Lung (tissue), 12 donors: ENCODE measurements around the gene APOL1. TPM values are rescaled to one million over a fixed set of nuclear protein-coding genes. Genes with fewer than 3 reads are reported as not detected.

Experiments
- ATAC-seq: fragments of 200-7000 bp; cut with Tn5 transposase; one replicate; pipeline ENCODE4 v1.9.1; 2020; ENCODE audit warnings: moderate number of reproducible peaks; ENCODE audit not compliant: insufficient read depth, low FRiP score
- DNase-seq, 3 donors: peaks; one replicate each; pipeline ENCODE4 v3.0.0-alpha.2; 2013 to 2017
- H3K27ac ChIP-seq, 2 donors: one replicate each; pipeline ENCODE4 v1.5.1; 2013; ENCODE audit warnings: mild to moderate bottlenecking in 2 of 2, moderate library complexity in 2 of 2, control low read depth in 1 of 2, inconsistent platforms in 1 of 2, low read depth in 1 of 2, low read length in 1 of 2
- H3K27me3 ChIP-seq, 3 donors: one replicate each; pipeline ENCODE4 v1.5.1; 2013; ENCODE audit warnings: low read length in 2 of 3; ENCODE audit not compliant: control insufficient read depth in 3 of 3, insufficient read depth in 3 of 3
- H3K36me3 ChIP-seq, 4 donors: one replicate each; pipeline ENCODE4 v1.5.1; 2013; ENCODE audit warnings: low read length in 4 of 4, mild to moderate bottlenecking in 1 of 4, moderate library complexity in 1 of 4; ENCODE audit not compliant: control insufficient read depth in 4 of 4, insufficient read depth in 4 of 4
- H3K4me1 ChIP-seq, 5 donors: one replicate each; pipeline ENCODE4 v1.5.1; 2013; ENCODE audit warnings: low read length in 5 of 5, mild to moderate bottlenecking in 2 of 5, moderate library complexity in 1 of 5; ENCODE audit not compliant: control insufficient read depth in 5 of 5, insufficient read depth in 5 of 5
- H3K4me3 ChIP-seq: one replicate; pipeline ENCODE4 v1.5.1; 2013; ENCODE audit warnings: mild to moderate bottlenecking, control low read depth, moderate library complexity
- H3K9ac ChIP-seq, 2 donors: one replicate each; pipeline ENCODE4 v1.5.1; 2013; ENCODE audit warnings: low read length in 2 of 2, control low read depth in 1 of 2; ENCODE audit not compliant: insufficient read depth in 1 of 2
- H3K9me3 ChIP-seq, 4 donors: one replicate each; pipeline ENCODE4 v1.5.1; 2013; ENCODE audit warnings: low read length in 3 of 4, mild to moderate bottlenecking in 1 of 4, moderate library complexity in 1 of 4; ENCODE audit not compliant: control insufficient read depth in 4 of 4, insufficient read depth in 3 of 4
- WGBS, 2 donors: extraction: QIAGEN DNeasy Blood & Tissue Kit; methylation state at CpG; one replicate each; pipeline ENCODE4 v1.1.7; 2013; 5-methylcytosine and 5-hydroxymethylcytosine counted together
- polyA plus RNA-seq, 2 donors: library from polyadenylated mRNA; stranded (reverse); fragments of 200-250 nt; gene quantifications; one replicate each; pipeline ENCODE4 v1.2.1, GENCODE V29; 2013
- total RNA-seq, 2 donors: library from RNA; depleted of rRNA in 1 of 2; stranded (reverse); fragments of >200 nt in 1 of 2; gene quantifications; one replicate each; pipeline ENCODE4 v1.2.1, GENCODE V29; 2014 to 2021
- TF ChIP-seq, protein P1 (sequence below): IDR thresholded peaks from 2 replicates; pipeline ENCODE4 v1.5.1; 2012; ENCODE audit warnings: mild to moderate bottlenecking; ENCODE audit errors: control extremely low read depth, extremely low read depth
- donor health status: control.
- donor health status: control.
- donor health status: Bipolar disorder and iron deficiency.
- donor health status: healthy.
- donor health status: DM: yes; HTN: yes; CAD: no.

The APOL1 gene
- total and polyA plus RNA-seq, 4 donors: 32.3 to 75.0 (median 50.2) TPM

DNA sequence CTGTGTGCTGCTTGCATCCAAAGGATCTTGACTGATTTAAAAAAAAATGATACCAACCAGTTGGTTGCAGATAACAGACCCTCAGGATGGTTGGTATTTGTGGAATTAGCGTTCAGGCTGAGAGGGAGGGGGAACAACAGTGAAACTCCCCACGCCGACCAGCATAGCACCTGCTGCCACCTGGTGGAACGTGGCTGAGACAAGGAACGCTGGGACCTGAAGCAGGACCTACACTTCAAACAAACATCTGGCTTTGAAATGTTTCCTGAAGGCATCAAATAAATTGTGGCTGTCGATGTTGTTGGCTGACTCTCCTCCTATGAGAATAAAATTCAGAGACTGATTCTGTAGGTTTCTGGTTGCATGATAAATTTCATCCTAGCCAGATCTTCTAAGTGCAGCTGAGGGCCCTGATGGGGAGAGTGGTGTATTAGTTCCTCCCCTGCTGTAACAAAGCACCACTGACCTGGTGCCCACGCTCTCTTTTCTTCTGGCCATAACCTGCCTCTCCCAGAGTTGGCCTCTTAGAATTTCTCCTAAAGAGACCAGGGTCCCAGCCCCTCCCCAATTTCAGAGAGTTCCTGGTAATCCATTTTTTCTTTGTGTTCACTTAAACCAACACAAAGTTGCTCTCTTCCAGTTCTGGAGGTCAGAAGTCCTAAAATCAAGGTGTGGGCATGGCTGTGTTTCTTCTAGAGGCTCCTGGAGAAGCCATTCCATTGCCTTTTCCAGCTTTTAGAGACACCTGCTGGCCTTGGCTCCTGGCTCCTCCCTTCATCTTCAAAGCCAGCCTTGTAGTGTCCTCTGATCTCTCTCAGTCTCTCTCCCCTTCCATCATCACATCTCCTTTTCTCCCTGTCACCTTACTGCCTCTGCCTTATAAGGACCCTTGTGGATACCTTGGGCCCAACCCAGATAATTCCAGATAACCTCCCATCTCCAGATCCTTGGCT is 30.9 kb upstream of the APOL1 start:
- peak; percentile 21 to 47 (median 37) for DNase-seq
- Histone ChIP-seq H3K4me1 (peaks cover 0 to 6% (median 3%) of the 10 kb centered on the region in 5 donors), H3K27me3 (peaks cover 0 to 3% (median 0%) of the 10 kb centered on the region in 3 donors), H3K36me3 (peaks cover 0 to 2% (median 0%) of the 10 kb centered on the region in 4 donors), H3K9me3 (no peaks in the 10 kb centered on the region), H3K27ac (no peak overlapping the region), H3K4me3 (no peak overlapping the region), H3K9ac (no peak overlapping the region)
- 12 to 15% methylated on average over 7 of the region's 7 CpGs for WGBS, 2 donors
- TF ChIP-seq, protein P1, sequence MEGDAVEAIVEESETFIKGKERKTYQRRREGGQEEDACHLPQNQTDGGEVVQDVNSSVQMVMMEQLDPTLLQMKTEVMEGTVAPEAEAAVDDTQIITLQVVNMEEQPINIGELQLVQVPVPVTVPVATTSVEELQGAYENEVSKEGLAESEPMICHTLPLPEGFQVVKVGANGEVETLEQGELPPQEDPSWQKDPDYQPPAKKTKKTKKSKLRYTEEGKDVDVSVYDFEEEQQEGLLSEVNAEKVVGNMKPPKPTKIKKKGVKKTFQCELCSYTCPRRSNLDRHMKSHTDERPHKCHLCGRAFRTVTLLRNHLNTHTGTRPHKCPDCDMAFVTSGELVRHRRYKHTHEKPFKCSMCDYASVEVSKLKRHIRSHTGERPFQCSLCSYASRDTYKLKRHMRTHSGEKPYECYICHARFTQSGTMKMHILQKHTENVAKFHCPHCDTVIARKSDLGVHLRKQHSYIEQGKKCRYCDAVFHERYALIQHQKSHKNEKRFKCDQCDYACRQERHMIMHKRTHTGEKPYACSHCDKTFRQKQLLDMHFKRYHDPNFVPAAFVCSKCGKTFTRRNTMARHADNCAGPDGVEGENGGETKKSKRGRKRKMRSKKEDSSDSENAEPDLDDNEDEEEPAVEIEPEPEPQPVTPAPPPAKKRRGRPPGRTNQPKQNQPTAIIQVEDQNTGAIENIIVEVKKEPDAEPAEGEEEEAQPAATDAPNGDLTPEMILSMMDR: peak; percentile 42
- no peak for ATAC-seq

DNA sequence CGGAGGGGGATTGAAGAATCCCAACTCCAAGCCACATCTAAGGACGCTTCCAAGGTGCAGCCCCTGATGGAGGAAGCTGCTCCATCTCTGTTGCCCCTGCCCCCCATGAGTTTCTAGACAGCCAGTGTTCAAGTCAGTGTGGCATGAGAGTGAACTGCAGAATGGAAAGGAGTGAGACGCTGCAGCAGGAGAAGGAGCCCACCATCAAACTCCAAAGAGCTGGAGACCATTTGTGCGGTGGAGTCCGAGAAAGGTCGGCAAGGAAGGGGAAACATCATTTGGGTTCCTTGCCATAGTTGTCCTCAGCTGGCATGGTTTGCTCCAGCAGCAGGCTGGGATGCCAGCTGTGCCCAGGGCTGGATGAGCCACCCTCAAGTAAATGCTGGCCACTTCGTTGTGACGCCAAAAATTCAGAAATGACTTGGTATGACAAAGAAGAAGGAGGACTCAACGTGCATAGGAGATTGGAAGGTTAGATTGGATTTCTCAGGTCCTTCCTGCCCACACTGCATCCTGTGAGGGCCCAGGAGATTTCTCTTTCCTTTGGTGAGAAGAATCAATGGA is 30.0 kb upstream of the APOL1 start:
- Histone ChIP-seq H3K4me1 (peaks cover 0 to 6% (median 3%) of the 10 kb centered on the region in 5 donors), H3K9ac (no peak overlapping the region), H3K4me3 (no peak overlapping the region), H3K27me3 (peaks cover 0 to 3% (median 0%) of the 10 kb centered on the region in 3 donors), H3K9me3 (no peaks in the 10 kb centered on the region), H3K36me3 (peaks cover 0 to 10% (median 2%) of the 10 kb centered on the region in 4 donors), H3K27ac (no peak overlapping the region)
- TF ChIP-seq, protein P1: no peak
- no peak for DNase-seq
- ATAC-seq: no peak
- WGBS, 2 donors: 90 to 96% methylated on average over 9 of the region's 9 CpGs

DNA sequence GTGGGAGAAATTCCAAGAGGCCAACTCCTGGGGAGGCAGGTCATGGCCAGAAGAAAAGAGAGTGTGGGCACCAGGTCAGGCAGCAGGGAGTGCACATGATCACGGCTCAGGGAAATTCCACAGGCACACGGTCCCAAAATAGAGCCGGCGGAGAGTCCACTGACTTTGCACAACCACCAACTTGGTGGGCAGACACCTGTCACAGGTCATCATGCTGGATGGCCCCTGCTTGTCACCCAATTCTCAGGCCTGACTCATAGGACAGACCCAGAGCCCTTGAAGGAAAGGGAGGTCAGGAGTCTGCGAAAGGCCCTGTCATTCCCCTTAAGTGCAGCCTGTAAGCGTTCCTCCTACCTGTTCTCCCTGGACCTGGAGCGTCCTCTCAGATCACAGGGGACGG is 29.4 kb upstream of the APOL1 start:
- DNase-seq (no peak), ATAC-seq (no peak)
- Histone ChIP-seq H3K36me3 (peaks cover 0 to 11% (median 3%) of the 10 kb centered on the region in 4 donors), H3K4me1 (peaks cover 0 to 6% (median 3%) of the 10 kb centered on the region in 5 donors), H3K4me3 (no peak overlapping the region), H3K9me3 (no peaks in the 10 kb centered on the region), H3K27me3 (peaks cover 0 to 3% (median 0%) of the 10 kb centered on the region in 3 donors), H3K9ac (no peak overlapping the region), H3K27ac (no peak overlapping the region)
- TF ChIP-seq, protein P1: no peak
- WGBS, 2 donors: 90 to 94% methylated on average over 8 of the region's 8 CpGs
